Measurements from ENCODE around the gene PYGB.

The PYGB gene

DNA sequence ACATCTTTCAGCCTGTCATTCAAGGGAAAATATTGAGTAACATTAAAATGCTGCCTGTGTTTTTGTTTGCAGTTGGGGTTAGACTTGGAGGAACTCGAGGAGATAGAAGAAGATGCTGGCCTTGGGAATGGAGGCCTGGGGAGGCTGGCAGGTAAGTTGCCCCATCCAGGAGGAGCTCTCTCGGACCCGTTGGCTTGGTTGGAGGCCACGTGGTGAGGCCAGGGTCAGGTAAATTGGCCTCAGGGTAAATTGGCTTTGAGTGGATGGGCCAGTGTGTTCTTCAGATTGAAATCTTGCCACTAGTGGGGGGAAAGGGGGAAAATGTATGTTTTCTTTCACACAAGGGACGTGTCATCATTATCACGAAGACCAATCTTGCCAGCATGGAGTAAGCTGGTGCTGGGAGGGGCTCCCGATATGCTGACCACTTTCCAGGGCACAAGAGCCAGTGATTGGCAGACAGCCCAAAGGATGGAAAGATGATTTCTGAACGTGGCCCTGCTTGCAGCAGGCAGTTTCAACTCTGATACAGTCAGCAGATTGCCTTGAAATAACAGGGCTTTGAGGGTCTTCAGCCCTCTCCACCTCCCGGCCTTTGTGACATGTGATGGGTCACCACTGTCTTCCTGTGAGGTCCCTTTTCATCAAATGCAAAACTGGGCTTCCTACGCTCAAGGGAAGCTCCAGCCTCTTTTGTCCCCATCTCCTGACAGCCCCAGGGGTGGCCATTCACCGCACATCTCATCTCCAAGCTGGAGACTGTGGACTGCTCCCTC is 21.4 kb downstream of the PYGB start:
- no peak for DNase-seq (ENCODE audit: low read depth in 3 of 3, low spot score in 1 of 3)

DNA sequence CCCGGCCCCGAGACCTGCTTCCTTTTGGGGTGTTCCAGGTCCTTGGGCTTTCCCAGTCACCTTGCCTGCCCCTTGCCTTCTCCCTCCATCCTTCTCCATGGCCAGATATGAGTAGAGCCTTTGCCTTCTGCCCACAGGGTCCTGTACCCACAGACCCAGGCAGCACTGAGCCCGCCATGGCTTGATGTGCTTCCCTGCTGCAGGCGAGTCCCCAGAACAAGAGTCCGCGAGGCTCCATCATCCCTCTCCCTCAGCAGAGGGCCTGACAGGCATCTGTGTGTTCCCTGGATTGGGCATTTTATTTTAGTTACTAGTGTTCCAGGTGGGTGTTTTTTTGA is 21.9 kb downstream of the PYGB start:
- DNase-seq (ENCODE audit: low read depth in 3 of 3, low spot score in 1 of 3) = no peak

DNA sequence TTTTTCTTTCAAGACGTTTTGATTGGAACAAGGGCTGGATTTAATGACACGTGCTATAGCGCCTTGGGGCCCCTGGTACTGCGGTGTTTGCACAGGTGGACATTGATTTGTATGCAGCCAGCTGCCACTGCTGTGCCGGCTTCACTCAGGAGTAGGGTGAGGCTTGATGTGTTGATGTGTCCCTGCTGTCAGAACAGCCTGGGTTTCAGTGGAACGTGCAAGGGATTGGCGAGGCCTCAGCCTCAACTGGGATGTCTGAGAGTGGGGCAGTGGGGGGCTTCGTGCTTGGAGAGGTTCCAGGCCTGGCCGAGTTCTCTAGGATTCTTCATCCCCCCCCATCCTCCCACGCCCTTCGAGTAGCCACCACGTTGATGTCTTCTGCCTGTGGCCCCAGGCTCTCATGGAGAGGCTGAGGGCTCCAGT is 23.0 kb downstream of the PYGB start:
- no peak for DNase-seq (ENCODE audit: low read depth in 3 of 3, low spot score in 1 of 3)

DNA sequence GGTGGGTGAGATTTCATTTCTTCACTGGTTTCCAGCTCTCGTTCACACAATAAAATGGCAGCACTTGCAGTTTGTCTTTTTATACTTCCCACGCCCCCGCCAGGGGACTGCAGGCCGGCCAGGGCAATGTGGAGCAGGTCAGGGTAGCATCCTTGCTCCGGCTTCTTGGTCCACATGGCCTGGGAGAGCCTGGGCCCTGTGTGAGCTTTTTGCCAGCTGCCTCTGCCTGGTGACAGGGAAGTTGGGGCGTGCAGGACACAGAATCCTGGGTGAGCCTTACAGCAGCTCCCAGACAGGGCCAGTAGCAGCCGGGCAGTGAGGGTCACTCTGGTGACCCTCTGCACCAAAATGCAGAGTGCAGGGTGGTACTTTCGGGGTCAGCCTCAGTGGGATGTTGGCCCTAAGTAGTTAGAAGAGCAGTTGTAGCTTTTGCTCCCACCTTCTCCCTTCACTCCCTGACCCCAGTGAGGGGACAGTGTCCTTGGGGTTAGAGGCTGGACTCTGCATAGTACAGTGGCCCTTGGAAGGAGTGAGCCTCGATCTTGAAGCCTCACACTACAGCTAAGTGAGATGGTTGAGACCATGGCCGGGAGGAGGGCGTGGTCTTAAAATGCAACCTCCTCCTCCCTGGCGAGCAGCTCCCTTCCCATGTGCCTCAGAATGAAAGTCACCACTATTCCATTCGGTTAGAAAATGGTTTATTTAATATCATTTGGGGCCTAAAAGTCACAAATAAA is 23.8 kb downstream of the PYGB start:
- no peak for DNase-seq (ENCODE audit: low read depth in 3 of 3, low spot score in 1 of 3)

DNA sequence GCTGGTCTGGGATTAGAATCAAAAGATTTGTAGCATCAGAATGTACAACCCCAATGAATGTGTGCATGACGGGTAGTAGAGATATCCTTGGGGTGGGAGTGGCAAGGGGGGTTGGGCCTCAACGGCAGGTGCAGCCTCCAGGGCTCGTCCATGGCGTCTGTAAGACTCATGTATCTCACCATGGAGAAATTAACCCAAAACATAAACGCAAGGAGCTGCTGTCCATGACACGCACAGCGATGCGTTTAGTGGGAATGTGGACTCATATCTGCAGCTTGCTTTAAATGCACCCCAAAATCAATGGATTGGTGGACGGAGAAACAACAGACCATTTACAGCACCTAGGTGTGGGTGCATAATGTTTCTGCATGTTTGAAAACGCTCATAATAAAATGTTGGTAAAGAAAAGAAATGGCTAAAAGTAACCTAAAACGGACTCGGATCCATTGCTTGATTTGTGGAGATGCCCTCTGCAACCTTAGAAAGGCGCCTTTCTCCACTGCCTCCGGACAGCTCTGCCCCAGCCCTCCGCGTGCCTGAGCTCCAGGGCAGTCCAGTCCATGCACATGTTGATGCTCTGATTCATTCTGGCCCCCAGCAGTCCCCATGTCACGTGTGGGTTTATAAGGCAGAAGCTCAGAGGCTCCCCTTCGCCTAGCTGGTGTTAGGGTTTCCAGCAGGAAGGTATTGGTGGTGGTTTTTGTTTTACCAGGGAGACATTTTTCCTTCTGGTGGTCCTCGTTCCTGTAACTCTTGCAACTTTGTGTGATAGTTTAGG is 24.5 kb downstream of the PYGB start:
- no peak for DNase-seq (ENCODE audit: low read depth in 3 of 3, low spot score in 1 of 3)

DNA sequence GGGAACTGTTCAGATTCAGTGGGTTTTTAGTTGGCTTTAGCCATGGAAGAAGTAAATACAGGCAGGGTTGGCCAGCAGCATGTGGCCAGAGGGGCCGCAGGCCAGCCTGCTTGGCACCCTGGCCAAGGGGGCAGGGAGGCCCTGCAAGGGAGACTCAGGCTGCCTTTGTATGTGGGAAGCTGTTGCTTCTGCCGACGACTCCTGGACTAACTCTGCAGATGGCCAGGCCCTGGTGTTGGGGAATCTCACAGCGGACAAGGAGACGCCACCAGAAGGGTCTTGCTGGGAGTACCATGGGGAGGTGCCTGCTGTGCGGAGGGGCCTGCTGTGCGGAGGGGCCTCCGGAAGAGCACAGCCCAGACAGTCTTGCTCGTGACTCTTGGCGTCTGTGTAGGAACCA is 25.2 kb downstream of the PYGB start:
- DNase-seq (ENCODE audit: low read depth in 3 of 3, low spot score in 1 of 3) = no peak

DNA sequence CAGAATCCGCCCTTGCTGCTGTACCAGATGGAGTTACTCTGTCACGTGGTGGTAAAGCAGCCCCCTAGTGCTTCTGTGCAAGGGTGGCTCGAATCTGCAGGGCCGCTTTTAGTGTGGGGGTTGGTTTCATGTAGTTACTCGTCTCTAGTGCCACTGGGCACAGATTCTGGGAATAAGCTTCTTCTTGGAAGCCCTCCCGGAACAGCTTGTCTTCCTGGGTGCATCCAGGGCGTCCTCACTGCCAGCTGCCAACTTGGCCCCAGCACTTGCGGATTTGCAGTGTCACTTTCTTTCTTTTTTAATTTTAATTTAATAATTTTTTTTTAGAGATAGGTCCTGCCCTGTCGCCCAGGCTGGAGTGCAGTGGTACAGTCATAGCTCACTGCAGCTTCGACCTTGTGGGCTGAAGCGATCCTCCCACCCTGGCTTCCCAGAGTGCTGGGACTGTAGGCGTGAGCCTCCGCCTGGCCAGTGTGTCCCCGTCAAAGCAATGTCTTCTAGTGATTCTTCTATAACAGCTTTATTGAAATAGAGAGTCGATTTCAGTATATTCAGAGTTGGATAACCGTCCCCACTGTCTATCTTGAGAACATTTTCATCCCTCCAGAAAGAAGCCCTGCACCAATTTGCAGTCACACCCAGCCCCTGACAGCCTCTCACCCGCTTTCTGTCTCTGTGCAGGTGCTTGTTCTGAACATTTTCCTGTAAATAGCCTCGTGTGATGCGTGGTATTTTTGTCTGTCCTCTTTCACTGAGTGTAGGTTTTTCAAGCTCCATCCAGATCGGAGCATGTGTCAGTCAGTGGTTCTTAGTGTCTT is 25.9 kb downstream of the PYGB start:
- DNase-seq (ENCODE audit: low read depth in 3 of 3, low spot score in 1 of 3) = no peak

DNA sequence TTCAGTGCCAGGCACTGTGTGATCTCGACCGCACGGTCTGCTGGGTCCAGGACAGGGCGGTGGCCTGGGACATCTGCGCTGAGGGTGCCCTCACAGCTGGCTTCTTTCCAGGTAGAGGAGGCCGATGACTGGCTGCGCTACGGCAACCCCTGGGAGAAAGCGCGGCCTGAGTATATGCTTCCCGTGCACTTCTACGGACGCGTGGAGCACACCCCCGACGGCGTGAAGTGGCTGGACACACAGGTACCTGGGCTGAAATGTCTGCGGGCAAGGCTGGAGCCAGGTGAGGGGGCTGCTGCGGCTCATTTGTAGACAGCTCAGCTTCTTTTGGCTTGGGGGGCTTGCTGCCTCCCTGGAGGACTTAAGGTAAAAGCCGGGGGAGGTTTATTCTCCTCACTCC is 26.6 kb downstream of the PYGB start:
- DNase-seq (ENCODE audit: low read depth in 3 of 3, low spot score in 1 of 3) = no peak

DNA sequence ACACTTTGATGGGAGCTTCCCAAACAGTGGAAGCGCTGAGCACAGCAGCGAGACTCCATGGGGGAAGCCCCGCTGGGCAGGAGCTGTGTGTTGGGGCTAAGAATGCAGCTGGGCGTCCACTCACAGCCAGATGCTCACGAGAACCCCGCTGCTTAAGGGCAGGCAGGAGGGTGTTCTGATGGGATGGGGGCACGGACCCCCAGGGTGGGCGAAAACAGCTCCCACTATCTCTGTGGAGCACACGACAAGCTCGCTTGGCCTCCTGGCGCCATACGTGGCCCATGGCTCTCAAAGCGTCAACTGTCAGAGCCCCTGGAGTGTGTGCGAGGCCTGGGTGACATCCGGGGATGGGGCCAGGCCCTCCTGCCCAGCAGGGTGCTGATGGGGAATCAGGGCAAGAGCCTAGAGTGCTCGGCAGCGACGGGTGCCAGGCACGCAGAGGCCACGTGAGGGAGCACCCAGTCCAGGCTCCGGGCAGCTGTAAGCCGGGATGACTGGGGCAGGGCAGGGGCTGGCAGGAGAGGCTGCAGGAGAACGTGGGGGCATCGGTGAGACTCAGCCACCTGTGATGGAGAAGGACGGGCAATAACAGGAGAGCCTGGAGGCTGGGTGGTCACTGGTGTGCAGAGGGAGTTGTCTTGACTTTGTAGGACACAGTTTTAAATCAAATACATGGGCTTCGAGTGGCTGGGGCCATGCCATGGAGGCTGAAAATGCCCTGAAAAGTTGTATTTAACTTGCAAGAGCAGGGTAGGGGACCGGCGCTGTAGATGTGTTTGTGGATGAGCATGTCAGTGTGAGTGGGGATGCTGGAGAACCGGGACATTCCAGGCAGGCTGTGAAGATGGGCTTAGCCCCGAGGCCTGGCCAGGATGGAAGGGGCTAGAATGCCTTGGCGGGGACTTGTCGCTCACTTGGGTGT is 27.3 kb downstream of the PYGB start:
- DNase-seq (ENCODE audit: low read depth in 3 of 3, low spot score in 1 of 3) = no peak

DNA sequence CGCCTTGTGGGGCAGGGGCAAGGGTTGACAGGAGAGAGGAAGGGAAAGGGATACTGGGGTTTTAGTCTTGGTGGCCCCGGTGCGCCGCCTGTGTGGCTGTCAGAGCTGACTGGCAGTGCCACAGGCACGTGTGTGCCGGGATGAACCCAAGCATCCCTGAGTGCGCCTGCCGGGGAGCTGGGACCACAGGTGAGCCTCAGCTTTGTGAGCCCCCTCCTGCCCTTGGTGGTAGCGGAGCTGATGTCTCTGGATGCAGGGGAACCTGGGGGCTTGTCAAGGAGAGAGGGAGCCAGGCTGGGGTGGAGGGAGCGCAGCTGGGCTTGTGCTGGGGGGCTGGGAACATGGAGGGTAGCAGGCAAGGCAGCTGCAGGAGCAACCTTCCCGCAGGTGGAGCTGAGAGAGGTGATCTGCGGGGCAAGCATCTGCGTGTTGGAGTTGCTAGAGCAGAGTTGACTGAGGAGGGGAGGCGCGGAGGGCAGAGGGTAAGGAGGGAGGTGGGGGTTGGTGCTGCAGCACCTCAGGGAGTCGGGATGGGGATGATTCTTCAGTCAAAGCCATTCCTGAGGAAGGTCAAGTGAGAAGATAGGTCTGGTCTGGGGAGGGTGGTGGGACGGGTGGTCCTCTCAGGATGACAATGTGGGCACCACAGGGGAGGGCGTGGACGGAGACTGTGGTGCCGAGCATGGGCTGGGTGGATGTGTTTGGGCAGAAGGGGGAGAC is 28.1 kb downstream of the PYGB start:
- DNase-seq (ENCODE audit: low read depth in 3 of 3, low spot score in 1 of 3) = no peak

DNA sequence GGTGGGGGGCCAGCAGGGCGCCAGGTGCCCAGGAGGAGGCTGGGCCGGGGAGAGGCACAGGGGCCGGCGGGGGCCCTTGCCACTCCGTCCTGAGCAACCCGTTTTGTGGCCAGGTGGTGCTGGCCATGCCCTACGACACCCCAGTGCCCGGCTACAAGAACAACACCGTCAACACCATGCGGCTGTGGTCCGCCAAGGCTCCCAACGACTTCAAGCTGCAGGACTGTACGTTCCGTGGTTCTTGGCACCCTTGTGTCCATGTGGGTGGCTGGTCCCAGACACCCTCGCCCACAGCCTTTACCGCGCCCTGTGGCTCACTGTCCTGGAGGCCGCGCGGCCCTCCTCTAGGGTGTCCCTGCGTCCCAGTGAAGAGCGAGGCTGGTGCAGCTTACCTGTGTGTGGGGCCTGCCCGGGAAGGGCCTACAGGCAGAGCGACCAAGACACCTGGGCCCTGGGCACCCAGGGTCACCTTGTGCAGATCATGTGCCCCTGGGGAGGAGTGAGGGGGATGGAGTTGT is 28.7 kb downstream of the PYGB start:
- no peak for DNase-seq (ENCODE audit: low read depth in 3 of 3, low spot score in 1 of 3)

DNA sequence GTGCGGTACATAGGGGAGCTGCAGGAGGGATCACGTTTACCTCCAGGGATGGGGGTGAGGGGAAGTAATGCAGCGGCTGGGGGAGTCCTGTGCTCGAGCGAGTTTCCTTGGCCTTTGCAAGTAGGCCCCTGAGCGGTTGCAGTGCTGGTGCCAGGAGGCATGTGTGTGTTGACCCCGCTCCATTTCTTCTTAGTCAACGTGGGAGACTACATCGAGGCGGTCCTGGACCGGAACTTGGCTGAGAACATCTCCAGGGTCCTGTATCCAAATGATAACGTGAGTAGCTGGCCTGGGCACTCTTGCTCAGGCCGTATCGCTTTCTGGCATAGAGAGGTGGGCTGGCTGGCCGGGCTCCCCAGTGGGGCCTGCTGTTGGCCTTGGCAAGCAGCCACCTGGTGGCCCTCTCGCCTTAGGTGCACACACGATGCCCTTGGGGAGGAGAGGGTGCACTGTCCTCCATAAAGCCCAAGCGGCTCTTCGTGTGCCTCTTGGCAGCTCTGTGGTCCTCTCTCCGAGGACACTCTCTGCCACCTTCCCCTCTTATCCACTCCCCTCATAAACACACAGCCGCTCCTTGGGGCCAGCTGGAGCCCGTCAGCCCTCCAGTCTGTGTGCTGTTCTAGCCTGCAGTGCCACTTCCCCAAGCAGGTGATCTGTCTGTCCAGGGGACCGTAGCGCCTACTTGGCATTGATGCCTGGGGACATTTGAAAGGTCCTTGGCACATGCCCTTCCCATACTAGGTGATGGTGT is 29.3 kb downstream of the PYGB start:
- DNase-seq (ENCODE audit: low read depth in 3 of 3, low spot score in 1 of 3) = no peak

DNA sequence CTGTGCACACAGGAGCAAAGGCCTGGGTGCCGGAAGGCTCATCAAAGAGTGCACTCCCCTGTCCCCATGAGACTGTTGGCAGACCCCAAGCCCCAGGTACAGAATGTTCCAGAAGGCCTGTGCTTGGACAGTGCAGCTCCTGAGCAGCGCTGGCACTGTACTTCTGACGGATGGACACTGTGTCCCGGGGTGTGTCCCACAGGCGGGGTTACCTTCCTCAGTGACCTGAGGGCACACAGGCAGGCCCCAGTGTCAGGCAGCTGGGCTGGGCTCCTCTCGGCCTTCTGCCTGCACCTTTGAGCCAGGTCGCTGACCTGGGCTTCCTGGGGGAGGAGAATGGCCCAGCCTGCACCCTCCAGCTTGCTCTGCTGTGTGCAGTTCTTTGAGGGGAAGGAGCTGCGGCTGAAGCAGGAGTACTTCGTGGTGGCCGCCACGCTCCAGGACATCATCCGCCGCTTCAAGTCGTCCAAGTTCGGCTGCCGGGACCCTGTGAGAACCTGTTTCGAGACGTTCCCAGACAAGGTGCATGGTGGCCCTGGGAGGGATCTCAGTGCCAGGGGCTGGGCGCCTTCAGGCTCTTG is 30.1 kb downstream of the PYGB start:
- DNase-seq (ENCODE audit: low read depth in 3 of 3, low spot score in 1 of 3) = no peak

DNA sequence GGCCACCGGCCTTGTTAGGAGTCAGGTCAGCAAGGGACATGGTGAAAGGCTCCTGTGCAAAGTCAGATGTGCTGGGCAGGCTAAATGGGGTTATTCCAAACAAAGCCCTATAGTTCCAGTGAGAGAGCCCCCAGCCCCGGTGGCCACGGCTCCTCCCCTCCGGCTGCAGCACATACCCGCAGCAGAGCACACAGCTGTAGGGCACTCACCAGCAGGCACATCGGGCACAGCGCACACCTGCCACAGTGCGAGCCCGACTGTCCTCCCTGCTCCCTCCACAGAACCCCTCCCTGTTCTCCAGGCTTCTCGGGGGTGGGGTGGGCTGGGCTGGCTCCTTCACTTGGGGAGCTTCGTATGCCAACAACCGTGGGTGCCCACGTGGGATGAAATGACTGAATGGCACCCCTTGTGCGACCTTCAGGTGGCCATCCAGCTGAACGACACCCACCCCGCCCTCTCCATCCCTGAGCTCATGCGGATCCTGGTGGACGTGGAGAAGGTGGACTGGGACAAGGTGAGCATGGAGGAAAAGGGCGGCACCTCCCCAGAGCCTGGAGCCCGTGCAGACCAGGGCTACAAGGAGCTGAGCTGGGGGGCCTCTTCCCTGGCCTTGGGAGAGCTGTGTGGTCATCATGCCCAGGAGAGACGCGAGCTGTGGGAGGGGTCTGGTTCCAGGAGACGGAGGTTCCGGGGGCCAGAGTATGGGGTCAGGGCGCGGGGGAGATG is 30.9 kb downstream of the PYGB start:
- no peak for DNase-seq (ENCODE audit: low read depth in 3 of 3, low spot score in 1 of 3)

DNA sequence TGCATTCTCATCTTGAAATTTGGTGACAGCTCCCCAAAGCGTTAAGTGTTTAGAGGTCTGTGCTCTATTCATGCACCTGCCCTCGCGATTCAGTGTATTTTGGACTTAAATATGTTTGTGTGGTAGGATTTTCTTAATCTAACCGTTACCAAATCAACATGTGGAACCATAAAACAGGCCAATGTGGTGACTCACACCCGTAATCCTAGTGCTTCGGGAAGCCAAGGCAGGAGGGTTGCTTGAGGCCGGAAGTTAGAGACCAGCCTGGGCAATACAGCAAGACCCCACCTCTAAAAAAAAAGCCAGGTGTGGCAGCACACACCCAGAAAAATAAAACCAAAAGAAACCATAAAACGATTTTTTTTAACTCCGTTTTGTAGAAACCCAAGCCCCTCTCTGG is 31.5 kb downstream of the PYGB start:
- DNase-seq (ENCODE audit: low read depth in 3 of 3, low spot score in 1 of 3) = no peak

DNA sequence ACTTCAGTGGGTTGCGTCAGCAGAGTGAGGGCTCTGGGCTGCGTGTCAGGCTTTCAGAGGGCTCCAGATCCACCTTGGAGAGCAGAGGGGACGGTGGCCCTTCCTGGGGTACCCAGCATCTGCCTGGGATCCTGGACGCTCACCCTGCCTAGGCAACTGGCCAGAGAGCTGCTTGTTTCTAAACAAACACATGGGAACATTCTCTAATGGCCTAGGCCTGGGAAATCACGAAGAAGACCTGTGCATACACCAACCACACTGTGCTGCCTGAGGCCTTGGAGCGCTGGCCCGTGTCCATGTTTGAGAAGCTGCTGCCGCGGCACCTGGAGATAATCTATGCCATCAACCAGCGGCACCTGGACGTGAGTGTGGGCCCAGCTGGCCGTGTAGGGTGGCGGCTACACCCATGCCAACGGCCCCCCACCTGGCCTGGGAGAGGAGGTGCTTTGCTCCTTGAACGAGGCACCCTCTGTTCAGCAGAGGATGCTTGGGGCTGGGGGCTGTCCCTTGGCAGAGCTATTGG is 32.2 kb downstream of the PYGB start:
- DNase-seq (ENCODE audit: low read depth in 3 of 3, low spot score in 1 of 3) = no peak
